GM19467 (cell line): Measurements from ENCODE around the gene TSPAN15.

ENCODE experiments used
- ATAC-seq: cut with Tn5 transposase; IDR thresholded peaks from one replicate; pipeline ENCODE4 v1.9.1; 2021; ENCODE audit warnings: mild to moderate bottlenecking, moderate library complexity; ENCODE audit not compliant: unreplicated experiment

Gene TSPAN15

DNA sequence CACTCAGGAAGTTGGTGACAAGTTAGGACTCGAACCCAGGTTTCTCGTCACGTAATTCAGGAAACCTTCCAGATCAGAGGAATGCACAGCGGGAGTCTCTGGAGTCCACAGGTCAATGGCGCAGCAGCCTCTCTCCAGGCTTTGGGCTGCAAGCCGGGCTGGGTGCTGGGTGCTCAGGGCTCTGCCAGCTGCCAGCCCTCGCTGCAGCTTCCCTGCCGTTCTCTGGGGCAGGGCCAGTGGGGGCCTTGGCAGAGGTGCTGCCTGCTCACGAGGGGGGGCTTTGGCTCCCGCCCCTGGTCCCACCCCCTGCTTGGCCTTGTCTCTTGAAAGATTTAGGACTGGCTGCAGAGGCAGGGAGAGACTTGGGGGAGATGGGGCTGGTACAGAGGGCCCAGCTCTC lies 34.6 kb upstream of the TSPAN15 start, which contains the start of gene TACR2:
Gene TACR2 (minus strand): TSS at position 224 of the 400 bp plus-strand sequence. CDS start 595 bp downstream, outside the sequence.
- ATAC-seq, result no peak

GRCh38 chr10:69417542-69417941 lies 33.7 kb upstream of the TSPAN15 start:
- no peak for ATAC-seq

DNA sequence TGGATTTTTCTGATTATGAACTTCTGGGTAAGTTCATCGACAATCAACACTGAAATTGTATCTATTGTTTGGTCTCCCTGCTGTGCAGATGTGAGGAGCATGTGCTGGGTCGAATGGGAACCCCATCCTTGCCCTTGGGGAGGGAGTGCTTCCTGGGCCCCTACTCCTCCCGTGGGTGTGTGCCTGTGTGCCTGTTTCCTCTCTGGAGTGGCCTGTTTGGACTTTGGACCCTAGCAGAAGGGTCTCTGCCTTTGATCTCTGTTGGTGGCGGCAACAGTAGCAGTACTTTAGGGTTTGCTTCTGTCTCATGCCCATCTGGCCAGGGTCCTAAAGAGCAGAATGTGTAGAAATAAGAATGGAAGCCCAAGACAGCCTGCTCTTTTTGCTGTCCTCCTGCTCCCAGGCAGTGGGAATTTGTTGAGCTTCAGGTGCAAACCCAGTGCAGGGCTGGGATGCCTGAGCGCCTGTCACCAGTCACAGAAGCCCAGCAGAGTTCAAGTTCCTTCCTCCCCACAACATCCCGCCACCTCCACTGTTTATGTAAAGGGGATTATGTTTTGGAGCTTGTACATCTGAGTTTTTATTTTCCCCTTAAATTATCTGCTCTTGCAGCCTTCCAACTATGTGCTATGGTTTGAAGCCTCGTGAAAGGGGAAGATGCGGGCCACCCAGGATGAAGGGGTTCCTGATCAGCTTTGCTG lies 33.1 kb upstream of the TSPAN15 start:
- no peak for ATAC-seq

DNA sequence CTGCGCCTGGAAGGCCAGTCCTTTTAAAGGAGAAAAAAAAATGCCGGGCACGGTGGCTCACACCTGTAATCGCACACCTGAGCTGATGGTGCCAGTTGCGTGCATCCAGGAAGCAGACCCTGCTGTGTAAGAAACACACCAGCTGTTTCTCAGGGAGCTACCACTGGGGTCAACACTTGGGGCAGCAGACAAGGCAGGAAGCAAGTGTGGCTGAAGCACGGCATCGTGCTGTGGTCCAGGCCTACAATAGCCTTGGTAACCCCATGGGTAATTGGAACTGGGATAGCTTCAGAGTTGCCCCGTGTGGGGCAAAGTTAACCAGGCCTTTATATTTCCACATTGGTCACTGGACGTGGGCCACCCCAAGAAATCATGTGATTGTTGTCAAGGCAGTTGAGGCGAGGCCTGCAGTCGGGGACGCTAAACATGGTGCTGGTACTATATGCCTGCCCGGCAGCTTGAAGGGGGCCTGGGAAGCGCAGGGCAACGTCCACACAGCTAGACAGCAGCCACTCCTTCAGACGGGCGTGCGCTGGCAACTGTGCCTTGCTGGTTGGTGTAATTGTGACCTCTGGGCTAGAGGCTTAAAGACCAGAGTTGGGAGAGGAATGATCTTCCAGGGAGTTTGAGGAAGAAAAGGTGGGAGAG lies 32.0 kb upstream of the TSPAN15 start:
- no peak for ATAC-seq

DNA sequence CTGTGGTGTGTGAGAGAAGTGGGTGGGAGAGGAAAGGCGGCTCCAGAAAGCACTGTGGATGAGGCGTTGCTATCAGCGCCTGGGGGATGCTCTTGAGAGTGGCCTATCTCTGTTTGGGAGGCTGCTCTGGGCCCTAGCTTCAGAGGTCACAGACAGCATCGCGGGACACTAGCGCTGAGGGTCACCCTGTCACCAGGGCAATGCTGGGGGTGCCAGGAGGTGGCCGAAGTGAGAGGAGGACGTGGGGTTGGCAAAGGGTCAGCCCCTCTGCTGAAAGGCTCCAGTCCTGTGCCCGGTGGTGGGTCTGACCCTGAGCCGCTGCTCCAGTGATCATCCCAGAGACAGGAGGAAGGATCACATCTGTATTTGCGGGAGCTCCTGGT lies 31.5 kb upstream of the TSPAN15 start:
- no peak for ATAC-seq

GRCh38 chr10:69421611-69422308 lies 29.5 kb upstream of the TSPAN15 start:
- ATAC-seq, result no peak

DNA sequence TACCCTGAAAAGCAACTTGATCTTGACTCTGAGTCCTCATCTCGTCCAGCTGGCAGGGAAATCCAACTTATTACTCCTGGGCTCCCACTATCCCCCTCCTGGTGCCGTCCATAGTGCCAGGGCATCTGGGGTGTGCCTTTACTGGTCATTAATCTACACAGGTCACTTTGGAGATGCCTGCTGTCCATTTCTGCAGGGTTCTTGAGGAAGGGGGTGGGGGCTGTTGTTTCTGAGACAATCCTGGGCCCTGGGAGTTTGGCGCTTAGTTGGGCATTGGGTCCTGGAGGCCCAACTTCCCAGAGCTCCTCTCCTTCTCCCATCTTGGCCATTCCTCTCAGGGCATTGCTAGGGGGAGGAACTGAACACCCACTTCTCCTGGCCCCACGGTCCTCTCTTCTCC lies 28.6 kb upstream of the TSPAN15 start:
- ATAC-seq, result no peak

DNA sequence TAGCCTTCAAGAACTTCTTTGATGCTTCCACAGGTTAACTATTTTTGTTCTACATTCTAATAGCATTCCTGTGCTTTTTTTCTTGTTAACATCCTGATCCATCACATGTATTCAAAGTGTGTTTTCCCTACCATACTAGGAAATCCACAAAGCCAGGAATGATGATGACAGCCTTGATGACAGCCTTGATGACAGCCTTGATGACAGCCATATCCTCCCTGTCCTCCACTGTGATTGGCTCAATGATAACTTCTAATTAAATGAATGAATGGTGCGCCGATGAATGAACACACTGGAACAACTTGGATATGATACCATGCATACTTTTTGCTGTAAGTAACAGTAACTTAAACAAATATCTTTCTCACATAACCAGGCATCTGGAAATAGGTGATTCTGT lies 26.2 kb upstream of the TSPAN15 start:
- no peak for ATAC-seq

GRCh38 chr10:69425511-69426298 lies 25.6 kb upstream of the TSPAN15 start:
- ATAC-seq, result no peak

GRCh38 chr10:69426376-69426727 lies 24.9 kb upstream of the TSPAN15 start:
- ATAC-seq, result no peak

- ATAC-seq, result no peak
Measured at GRCh38 chr10:69428165-69428564, 23.1 kb upstream of the TSPAN15 start.

DNA sequence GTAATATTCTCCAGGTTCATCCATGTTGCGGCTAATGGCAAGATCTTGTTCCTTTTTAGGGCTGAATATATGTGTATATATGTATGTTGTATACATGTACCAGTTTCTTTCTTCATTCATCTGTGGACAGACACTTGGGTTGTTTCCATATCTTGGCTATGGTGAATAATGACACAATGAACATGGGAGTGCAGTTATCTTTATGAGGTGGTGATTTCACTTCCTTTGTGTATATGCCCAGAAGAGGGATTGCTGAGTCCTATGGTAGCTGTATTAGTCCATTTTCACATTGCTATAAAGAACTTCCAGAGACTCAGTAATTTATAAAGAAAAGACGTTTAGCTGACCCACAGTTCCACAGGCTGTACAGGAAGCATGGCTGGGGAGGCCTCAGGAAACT lies 17.1 kb upstream of the TSPAN15 start:
- ATAC-seq, result no peak

GRCh38 chr10:69434926-69435325 lies 16.3 kb upstream of the TSPAN15 start:
- ATAC-seq, result no peak

DNA sequence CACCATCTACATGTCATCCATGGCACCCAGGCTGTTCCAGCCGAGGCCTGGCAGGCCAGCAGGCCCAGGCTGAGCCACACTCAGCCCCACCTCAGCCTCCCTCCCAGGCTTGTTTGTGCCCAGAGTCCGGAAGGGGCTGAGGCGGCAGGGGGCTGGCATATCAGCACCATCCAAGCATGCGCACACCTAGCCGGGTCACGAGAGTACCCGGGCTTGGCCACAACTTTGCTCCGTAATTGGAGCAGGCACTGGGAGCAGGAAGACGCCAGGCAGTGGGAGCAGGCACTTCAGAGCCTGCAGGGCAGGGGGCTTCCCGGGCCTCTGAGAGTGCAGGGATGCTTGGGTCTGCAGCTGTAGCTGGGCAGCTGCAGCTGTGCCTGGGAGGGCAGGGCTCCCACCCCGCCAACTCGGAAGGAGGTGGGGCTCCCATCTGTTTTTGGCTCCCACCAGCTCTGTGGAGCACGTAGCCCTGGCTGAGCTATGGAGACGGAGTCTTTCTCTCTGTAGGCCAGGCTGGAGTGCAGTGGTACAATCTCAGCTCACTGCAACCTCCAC lies 15.2 kb upstream of the TSPAN15 start:
- ATAC-seq, result no peak

- no peak for ATAC-seq
Measured at GRCh38 chr10:69437321-69438259, 13.7 kb upstream of the TSPAN15 start.

DNA sequence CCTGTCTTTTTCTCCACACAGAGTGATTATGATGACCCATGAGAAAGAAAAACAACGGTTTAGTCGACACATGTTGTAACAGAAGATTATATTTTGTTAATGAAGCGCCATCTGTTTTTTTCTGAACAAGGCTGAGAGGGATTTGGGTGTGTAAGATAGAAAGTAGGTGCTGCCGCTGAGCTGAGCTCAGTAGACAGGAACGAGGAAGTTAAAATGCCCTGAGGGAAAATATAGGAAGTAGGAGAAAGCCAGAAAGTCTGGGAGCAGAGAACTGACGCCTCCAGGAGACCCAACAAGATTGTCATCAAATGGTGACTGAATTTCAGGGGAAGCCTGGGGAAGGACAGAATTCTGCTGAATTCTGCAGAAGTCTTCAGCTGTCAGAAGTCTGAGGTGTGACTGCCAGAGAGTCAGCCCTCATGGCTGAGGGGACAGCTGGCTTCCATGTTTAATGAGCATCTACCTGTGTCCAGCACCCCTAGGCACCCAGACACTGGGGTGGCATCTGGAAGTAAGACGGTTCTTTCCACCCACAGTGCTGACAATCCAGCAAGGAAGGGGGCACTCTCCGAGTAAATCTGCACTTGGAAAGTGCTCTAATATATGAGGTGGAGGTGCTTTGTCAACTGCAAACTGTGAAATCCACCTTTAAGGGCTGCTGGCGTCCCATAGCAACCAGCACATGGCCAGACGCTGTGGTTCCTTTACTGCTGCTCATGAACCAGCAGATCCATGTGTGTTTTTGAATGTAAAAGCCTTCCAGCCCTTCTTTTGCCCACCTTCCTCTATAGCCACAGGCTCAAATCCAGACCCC lies 12.5 kb upstream of the TSPAN15 start:
- ATAC-seq, result no peak

- ATAC-seq, result no peak
Measured at GRCh38 chr10:69439350-69439739, 11.9 kb upstream of the TSPAN15 start.

DNA sequence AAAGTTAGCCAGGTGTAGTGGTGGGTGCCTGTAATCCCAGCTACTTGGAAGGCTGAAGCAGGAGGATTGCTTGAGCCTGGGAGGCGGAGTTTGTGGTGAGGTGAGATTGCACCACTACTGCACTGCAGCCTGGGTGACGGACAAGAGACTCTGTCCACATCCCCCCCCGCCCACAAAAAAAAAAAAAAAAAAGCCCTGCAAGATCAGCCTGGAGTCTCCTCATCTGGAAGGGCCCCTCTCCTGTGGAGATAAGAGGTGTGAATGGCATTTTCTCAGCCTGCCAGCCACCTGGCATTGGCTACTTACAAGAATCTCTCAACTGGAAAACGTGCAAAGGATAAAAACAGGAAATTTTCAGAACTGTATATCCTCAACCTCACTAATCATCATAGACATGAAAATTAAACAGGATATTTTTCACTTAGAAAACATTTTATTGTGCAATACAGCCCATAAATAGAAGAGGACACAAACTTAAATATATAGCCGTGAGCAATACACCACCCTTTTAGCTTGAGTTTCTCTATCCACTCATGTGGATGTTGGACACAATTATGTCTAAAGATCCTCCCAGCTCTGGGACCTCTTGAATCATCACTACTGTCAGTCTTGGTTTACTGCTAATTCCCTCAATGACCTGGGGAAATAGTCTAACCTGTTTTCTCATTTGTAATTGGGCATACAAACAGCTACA lies 11.3 kb upstream of the TSPAN15 start:
- no peak for ATAC-seq

GRCh38 chr10:69443354-69443753 lies 7.9 kb upstream of the TSPAN15 start:
- ATAC-seq, result no peak
